Measurements from ENCODE around the gene PHACTR1.

DNA sequence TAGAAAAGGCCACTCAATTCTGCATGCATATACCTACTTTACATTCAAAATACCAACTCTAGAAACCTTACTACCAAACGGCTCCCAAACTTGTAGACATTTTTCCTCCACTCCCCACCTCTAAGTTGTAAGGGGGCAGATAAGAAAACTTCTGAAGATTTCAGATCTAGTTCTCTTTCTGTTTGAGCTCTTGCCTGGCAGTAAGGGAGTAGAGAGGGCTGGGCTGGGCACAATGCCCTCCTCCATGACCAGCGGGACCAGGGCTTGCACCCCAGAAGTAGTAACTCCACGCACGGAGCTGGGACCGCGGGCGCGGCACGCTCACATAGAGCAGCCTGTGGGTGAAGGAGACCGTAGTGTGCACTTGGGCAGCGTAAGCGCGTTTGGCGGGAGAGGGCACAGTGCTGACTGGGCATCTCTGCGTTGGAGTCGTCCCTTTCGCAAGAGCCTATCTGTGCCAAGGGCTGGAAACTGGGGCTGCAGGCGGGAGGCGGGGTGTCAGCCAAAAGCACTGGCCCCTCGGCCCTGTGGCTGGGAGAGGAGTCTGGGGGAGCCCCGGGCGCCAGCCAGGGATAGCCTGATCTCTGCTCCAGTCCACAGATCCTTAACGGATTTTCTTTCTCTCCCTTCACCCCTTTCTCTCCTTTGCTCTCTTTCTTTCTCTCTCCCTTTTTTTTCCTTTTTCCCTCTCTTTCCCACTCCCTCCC, 32.4 kb downstream of the PHACTR1 start:
- TF ChIP-seq, protein P1, sequence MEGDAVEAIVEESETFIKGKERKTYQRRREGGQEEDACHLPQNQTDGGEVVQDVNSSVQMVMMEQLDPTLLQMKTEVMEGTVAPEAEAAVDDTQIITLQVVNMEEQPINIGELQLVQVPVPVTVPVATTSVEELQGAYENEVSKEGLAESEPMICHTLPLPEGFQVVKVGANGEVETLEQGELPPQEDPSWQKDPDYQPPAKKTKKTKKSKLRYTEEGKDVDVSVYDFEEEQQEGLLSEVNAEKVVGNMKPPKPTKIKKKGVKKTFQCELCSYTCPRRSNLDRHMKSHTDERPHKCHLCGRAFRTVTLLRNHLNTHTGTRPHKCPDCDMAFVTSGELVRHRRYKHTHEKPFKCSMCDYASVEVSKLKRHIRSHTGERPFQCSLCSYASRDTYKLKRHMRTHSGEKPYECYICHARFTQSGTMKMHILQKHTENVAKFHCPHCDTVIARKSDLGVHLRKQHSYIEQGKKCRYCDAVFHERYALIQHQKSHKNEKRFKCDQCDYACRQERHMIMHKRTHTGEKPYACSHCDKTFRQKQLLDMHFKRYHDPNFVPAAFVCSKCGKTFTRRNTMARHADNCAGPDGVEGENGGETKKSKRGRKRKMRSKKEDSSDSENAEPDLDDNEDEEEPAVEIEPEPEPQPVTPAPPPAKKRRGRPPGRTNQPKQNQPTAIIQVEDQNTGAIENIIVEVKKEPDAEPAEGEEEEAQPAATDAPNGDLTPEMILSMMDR (IDR thresholded peaks at IDR 0.05): no peak
- TF ChIP-seq POLR2A (IDR thresholded peaks at IDR 0.05): no peak
